Purkinje cell (primary cell): ENCODE measurements around the gene PEX1. TPM values are rescaled to one million over a fixed set of nuclear protein-coding genes. Genes with fewer than 3 reads are reported as not detected.

Experiments
- polyA plus RNA-seq: library from polyadenylated mRNA; unstranded; fragments of >200 nt; fragmentation: Nextera tagmentation; gene quantifications from 2 replicates; pipeline ENCODE4 v1.2.1, GENCODE V29; 2014

The PEX1 gene
- polyA plus RNA-seq: 25.2 and 30.7 TPM in 2 replicates

DNA sequence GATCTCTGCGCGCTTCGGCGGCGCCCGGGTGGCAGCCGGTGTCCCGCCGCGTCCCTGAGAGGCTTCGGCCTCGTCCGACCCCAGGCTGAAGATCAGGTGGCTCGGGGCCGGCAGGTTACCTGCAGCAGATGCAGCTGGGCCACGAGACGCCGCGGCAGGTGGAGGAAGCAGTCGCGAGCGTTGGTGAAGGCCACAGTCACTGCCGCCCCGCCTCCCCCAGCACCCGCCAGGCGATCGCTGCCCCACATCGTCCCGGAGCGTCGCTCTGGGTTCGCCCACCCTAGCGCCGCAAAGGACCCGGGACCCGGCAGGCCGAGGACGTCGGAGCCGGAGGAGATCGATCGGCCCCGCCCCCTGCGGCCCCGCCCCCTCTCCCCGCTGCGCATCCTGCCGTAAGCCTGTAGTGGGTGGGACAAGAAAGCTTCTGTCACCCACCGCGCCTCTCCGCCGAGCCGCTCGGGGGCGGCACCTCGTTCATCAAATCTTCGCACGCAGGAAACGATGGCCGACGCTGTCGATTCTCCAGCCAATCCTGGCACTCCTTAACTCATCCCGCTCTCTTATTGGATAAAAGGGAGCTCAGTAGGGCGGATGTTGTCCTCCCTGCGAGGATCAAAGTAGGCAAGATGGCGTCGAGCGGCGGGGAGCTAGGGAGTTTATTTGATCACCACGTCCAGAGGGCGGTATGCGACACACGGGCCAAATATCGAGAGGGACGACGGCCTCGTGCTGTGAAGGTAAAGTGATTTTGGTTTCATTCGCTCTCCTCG lies at the start of gene PEX1, which contains the start of gene RBM48:
PEX1 (minus strand) TSS at position 333 of the 770 bp plus-strand sequence; CDS start at position 248, 85 bp downstream.
RBM48 (plus strand) TSS at position 608 of the 770 bp plus-strand sequence; CDS start at position 627, 19 bp downstream.

DNA sequence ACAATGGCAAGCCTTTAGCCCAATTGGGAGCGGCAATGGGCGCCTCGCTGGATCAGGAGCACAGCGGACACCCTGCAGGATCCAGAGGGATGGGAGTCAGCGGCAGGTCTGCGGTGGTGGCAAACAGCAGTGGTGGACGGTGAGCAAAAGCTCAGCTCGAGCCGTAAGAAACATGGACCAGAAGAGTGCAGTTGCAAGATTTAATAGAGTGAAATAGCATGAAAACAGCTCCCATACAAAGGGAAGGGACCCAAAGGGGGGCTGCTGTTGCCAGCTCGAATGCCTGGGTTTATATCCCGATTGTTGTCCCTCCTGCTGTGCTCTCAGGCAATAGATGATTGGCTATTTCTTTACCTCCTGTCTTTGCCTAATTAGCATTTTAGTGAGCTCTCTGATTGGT lies 50.6 kb downstream of the PEX1 start, which contains the start of gene ERVW-1:
ERVW-1 (minus strand) TSS at position 266 of the 400 bp plus-strand sequence. CDS start 7,565 bp downstream, outside the sequence.

DNA sequence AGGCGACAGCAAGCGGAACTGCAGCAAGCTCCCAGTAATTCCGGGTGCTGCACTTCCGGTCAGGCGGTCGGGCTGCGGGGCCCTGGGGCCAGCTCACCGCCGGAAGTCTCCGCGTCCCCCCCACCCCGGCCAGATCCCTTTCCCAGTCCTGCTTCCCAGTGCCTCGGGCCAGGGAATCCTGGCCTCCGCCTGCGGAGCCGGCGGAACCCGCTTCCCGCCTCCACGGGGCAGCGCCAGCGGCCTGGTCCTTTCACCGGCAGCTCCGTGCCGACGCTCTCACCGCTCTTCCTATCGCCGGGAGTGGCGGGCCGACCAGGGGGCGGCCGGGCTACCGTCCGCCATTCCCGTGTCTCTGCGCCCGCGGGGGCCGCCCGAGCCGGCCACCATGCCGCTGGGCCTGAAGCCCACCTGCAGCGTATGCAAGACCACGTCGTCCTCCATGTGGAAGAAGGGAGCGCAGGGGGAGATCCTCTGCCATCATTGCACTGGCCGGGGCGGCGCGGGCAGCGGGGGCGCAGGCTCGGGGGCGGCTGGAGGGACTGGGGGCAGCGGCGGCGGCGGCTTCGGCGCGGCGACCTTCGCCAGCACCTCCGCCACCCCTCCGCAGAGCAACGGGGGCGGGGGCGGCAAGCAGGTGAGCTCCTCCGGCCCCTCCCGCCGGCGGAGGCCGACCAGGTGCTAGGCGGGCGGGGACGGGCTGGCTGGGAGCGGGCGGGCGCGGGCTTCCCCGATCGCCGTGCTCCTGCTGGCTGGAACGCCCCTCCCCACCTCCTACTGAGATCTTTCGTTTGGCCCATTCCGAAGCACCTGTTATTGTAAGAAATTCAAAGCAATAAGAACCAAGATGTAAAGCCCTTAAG lies 80.7 kb downstream of the PEX1 start, which contains the start of gene GATAD1:
GATAD1 (plus strand) TSS at position 138 of the 860 bp plus-strand sequence; CDS start at position 386, 248 bp downstream.

Other genes with a start within 250 kb of the PEX1 start
- 9.1 and 11.1 TPM in 2 replicates for gene GATAD1, start 81.0 kb downstream of the PEX1 start, polyA plus RNA-seq
- gene ERVW-1, start 50.6 kb downstream of the PEX1 start, polyA plus RNA-seq: 1.5 TPM in 1 of 2 replicates, not detected in the other
- 23.9 and 29.1 TPM in 2 replicates for gene RBM48, start 275 bp upstream of the PEX1 start, polyA plus RNA-seq
- gene FAM133B, start 61.9 kb upstream of the PEX1 start, polyA plus RNA-seq: 63.1 and 75.9 TPM in 2 replicates